ENCODE data around the gene DHCR24. TPM values are rescaled to one million over a fixed set of nuclear protein-coding genes. Genes with fewer than 3 reads are reported as not detected.

DHCR24 gene
- total RNA-seq, 1 donor = 151 TPM

DNA sequence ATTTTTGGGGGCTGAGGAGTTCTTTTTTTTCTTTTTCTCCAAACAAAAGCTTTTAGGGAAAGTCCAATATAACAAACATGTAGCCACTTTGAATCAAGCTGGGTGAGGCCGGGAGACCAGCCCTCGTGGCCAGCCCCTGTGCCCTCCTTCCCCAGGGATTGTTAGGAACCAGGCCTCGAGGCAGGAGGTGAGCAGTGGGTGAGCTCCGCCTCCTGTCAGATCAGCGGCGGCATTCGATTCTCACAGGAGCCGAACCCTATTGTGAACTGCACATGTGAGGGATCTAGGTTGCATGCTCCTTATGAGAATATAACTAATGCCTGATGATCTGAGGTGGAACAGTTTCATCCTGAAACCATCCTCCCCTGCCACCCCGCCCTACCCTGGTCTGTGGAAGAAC lies 44.0 kb downstream of the DHCR24 start:
- no peak overlapping the region for H3K27ac ChIP-seq (ENCODE audit: low read depth, low read length)
- H3K4me1 ChIP-seq (ENCODE audit: insufficient read depth, low read length) = no peaks in the 10 kb centered on the region
- DNase-seq (ENCODE audit: insufficient read length, low spot score, missing footprints) = no peak
- no peak overlapping the region for H3K4me3 ChIP-seq (ENCODE audit: insufficient read depth, low read length)
- H3K79me2 ChIP-seq (ENCODE audit: insufficient read depth, low read length) = no peaks in the 10 kb centered on the region
- no peak overlapping the region for H3K4me2 ChIP-seq (ENCODE audit: insufficient read depth, low read length)
- no peak overlapping the region for H2AFZ ChIP-seq (ENCODE audit: low read length)
- no peaks in the 10 kb centered on the region for H4K20me1 ChIP-seq (ENCODE audit: insufficient read depth, low read length)
- H3K27me3 ChIP-seq (ENCODE audit: insufficient read depth, low read length) = no peaks in the 10 kb centered on the region
- H3K36me3 ChIP-seq (ENCODE audit: insufficient read depth, low read length) = peaks cover 4% of the 10 kb centered on the region
- TF ChIP-seq, protein P1, sequence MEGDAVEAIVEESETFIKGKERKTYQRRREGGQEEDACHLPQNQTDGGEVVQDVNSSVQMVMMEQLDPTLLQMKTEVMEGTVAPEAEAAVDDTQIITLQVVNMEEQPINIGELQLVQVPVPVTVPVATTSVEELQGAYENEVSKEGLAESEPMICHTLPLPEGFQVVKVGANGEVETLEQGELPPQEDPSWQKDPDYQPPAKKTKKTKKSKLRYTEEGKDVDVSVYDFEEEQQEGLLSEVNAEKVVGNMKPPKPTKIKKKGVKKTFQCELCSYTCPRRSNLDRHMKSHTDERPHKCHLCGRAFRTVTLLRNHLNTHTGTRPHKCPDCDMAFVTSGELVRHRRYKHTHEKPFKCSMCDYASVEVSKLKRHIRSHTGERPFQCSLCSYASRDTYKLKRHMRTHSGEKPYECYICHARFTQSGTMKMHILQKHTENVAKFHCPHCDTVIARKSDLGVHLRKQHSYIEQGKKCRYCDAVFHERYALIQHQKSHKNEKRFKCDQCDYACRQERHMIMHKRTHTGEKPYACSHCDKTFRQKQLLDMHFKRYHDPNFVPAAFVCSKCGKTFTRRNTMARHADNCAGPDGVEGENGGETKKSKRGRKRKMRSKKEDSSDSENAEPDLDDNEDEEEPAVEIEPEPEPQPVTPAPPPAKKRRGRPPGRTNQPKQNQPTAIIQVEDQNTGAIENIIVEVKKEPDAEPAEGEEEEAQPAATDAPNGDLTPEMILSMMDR (IDR thresholded peaks at IDR 0.05; ENCODE audit: extremely low read depth, low read depth, low read length) = no peak
- no peaks in the 10 kb centered on the region for H3K9me3 ChIP-seq (ENCODE audit: low read depth, low read length)

DNA sequence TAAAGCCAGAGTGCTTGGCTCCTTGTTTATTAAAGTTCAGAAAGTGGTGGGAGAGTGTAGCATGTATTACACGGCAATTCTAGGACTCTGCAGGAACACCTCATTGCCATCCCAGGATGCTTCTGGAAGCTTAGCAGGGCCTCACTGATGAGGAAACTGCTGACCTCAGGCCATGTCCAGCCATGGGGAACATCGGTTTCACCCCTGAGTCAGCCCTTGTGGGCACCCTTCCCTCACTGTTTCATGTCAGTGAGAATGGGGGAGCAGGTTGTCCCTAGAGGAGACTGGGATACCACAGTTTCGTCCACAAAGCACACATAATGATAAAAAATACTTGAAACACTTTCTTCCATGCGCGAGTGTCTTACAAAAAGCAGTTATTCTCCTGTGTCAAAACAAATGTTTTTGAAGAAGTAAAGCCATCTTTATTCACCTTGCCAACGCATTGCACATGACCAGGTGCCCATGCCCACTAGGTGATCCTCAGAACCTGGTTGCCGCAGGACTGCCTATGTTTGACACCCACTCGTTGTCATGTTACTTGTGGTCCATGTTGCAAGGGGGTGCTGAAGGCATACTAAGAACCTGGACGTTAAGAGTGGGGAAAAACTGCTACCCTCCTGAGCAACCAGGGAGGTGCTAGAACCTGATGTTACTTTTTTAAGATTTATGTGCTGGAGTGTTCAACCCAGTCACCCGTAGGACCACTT lies 44.6 kb downstream of the DHCR24 start:
- H3K4me2 ChIP-seq (ENCODE audit: insufficient read depth, low read length) = no peak overlapping the region
- no peaks in the 10 kb centered on the region for H3K79me2 ChIP-seq (ENCODE audit: insufficient read depth, low read length)
- H3K36me3 ChIP-seq (ENCODE audit: insufficient read depth, low read length) = no peaks in the 10 kb centered on the region
- H3K9me3 ChIP-seq (ENCODE audit: low read depth, low read length) = no peaks in the 10 kb centered on the region
- TF ChIP-seq, protein P1 (IDR thresholded peaks at IDR 0.05; ENCODE audit: extremely low read depth, low read depth, low read length) = no peak
- no peak overlapping the region for H3K4me3 ChIP-seq (ENCODE audit: insufficient read depth, low read length)
- no peaks in the 10 kb centered on the region for H3K4me1 ChIP-seq (ENCODE audit: insufficient read depth, low read length)
- no peak for DNase-seq (ENCODE audit: insufficient read length, low spot score, missing footprints)
- H3K27me3 ChIP-seq (ENCODE audit: insufficient read depth, low read length) = no peaks in the 10 kb centered on the region
- H3K27ac ChIP-seq (ENCODE audit: low read depth, low read length) = no peak overlapping the region
- H4K20me1 ChIP-seq (ENCODE audit: insufficient read depth, low read length) = no peaks in the 10 kb centered on the region
- H2AFZ ChIP-seq (ENCODE audit: low read length) = no peak overlapping the region

DNA sequence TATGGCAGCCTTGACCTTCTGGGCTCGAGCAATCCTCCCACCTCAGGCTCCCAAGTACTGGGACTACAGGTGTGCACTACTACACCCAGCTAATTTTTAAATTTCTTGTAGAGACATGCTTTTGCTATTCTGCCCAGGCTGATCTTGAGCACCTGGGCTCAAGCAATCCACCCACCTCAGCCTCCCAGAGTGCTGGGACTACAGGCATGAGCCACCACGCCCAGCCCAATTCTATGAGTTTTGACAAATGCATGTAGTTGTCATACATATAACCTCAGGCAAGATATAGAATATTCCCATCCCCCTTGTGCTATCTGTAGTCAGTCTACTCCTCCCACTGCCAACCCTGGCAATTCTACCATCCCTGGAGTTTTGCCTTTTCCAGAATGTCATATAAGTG lies 47.2 kb downstream of the DHCR24 start:
- Histone ChIP-seq H3K9me3 (ENCODE audit: low read depth, low read length) (no peaks in the 10 kb centered on the region), H3K79me2 (ENCODE audit: insufficient read depth, low read length) (no peaks in the 10 kb centered on the region), H3K36me3 (ENCODE audit: insufficient read depth, low read length) (no peaks in the 10 kb centered on the region), H3K4me1 (ENCODE audit: insufficient read depth, low read length) (no peaks in the 10 kb centered on the region), H3K27me3 (ENCODE audit: insufficient read depth, low read length) (peaks cover 11% of the 10 kb centered on the region), H3K4me2 (ENCODE audit: insufficient read depth, low read length) (no peak overlapping the region), H3K27ac (ENCODE audit: low read depth, low read length) (no peak overlapping the region), H3K4me3 (ENCODE audit: insufficient read depth, low read length) (no peak overlapping the region), H4K20me1 (ENCODE audit: insufficient read depth, low read length) (no peaks in the 10 kb centered on the region), H2AFZ (ENCODE audit: low read length) (no peak overlapping the region)
- TF ChIP-seq, protein P1 (IDR thresholded peaks at IDR 0.05; ENCODE audit: extremely low read depth, low read depth, low read length) = no peak
- no peak for DNase-seq (ENCODE audit: insufficient read length, low spot score, missing footprints)

DNA sequence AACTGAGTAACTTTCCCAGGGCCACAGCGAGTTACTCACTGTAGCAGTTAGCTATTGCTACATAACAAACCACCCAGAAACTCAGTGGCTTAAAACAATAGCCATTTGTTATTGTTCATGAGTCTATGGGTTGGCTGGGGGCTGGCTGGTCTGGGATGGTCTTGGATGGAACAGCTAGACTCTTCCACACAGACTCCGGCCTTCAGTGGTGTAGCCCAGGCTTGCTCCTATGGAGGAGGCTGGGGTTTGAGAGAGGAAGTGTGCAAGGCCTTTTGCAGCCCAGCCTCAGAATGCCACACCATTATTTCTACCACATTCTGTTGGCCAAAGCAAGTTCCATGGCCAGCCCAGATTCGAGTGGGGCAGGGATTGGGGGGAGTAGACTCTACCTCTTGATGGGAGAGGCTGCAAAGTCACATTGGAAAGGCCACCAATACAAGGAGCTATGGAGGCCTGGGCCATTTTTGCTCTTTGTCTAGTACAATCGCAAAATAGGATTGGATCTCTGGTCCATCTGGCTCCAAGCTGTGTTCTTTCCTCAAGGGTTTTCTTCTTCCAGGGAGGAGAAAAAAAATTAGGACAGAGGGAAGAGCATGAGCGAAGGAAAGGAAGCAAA lies 48.3 kb downstream of the DHCR24 start:
- Histone ChIP-seq H4K20me1 (ENCODE audit: insufficient read depth, low read length) (no peaks in the 10 kb centered on the region), H3K9me3 (ENCODE audit: low read depth, low read length) (no peaks in the 10 kb centered on the region), H3K27me3 (ENCODE audit: insufficient read depth, low read length) (peaks cover 14% of the 10 kb centered on the region), H2AFZ (ENCODE audit: low read length) (no peak overlapping the region), H3K27ac (ENCODE audit: low read depth, low read length) (no peak overlapping the region), H3K79me2 (ENCODE audit: insufficient read depth, low read length) (no peaks in the 10 kb centered on the region), H3K36me3 (ENCODE audit: insufficient read depth, low read length) (no peaks in the 10 kb centered on the region), H3K4me2 (ENCODE audit: insufficient read depth, low read length) (no peak overlapping the region), H3K4me3 (ENCODE audit: insufficient read depth, low read length) (no peak overlapping the region), H3K4me1 (ENCODE audit: insufficient read depth, low read length) (no peaks in the 10 kb centered on the region)
- DNase-seq (ENCODE audit: insufficient read length, low spot score, missing footprints) = no peak
- TF ChIP-seq, protein P1 (IDR thresholded peaks at IDR 0.05; ENCODE audit: extremely low read depth, low read depth, low read length) = no peak
